Neural progenitor cell (in vitro differentiated cells): ENCODE results near the gene GAP43. TPM values are rescaled to one million over a fixed set of nuclear protein-coding genes. Genes with fewer than 3 reads are reported as not detected.
A peak's percentile ranks its signal among the peaks of the same experiment; 100 is the strongest.

Experiments
- DNase-seq: peaks from one replicate; pipeline ENCODE4 v3.0.0-alpha.2; 2016; ENCODE audit warnings: low spot score
- H2AFZ ChIP-seq: fragments of 200-600 bp; sonication (generic); replicated peaks from 2 replicates; pipeline ENCODE4 v1.6.1; 2016; ENCODE audit warnings: antibody characterized with exemption
- H3F3A ChIP-seq: fragments of 200-600 bp; sonication (generic); 2 replicates; pipeline ENCODE4 v1.6.1; 2016; ENCODE audit warnings: antibody characterized with exemption, low read depth
- H3K27ac ChIP-seq: fragments of 200-600 bp; sonication (generic); 2 replicates; pipeline ENCODE4 v1.5.1; 2016; ENCODE audit warnings: mild to moderate bottlenecking
- H3K27me3 ChIP-seq: fragments of 200-600 bp; sonication (generic); 2 replicates; pipeline ENCODE4 v1.6.1; 2016; ENCODE audit warnings: mild to moderate bottlenecking, moderate library complexity
- H3K36me3 ChIP-seq: fragments of 200-600 bp; sonication (generic); 2 replicates; pipeline ENCODE4 v1.5.1; 2016
- H3K4me1 ChIP-seq: fragments of 200-600 bp; sonication (generic); 2 replicates; pipeline ENCODE4 v1.6.1; 2016; ENCODE audit warnings: mixed run types
- H3K4me2 ChIP-seq: fragments of 200-600 bp; sonication (generic); 2 replicates; pipeline ENCODE4 v1.6.1; 2016
- H3K4me3 ChIP-seq: fragments of 200-600 bp; sonication (generic); 2 replicates; pipeline ENCODE4 v1.5.1; 2016
- H3K79me2 ChIP-seq: fragments of 200-600 bp; sonication (generic); 2 replicates; pipeline ENCODE4 v1.6.1; 2016; ENCODE audit warnings: low read depth
- H3K9ac ChIP-seq: fragments of 200-600 bp; sonication (generic); 2 replicates; pipeline ENCODE4 v1.6.1; 2016
- H3K9me3 ChIP-seq: fragments of 200-600 bp; sonication (generic); 2 replicates; pipeline ENCODE4 v1.5.1; 2016; ENCODE audit warnings: low read depth
- H4K20me1 ChIP-seq: fragments of 200-600 bp; sonication (generic); 2 replicates; pipeline ENCODE4 v1.6.1; 2016; ENCODE audit warnings: low read depth
- H3K27ac Mint-ChIP-seq: 3 replicates; pipeline ENCODE4 v1.8.0; 2021; ENCODE audit warnings: mixed read lengths
- H3K27me3 Mint-ChIP-seq: 2 replicates; pipeline ENCODE4 v1.8.0; 2022; ENCODE audit warnings: low read depth, mild to moderate bottlenecking, inconsistent platforms, moderate library complexity, mixed read lengths; ENCODE audit not compliant: insufficient read depth
- H3K36me3 Mint-ChIP-seq: 3 replicates; pipeline ENCODE4 v1.8.0; 2021; ENCODE audit warnings: mixed read lengths
- H3K4me1 Mint-ChIP-seq: 3 replicates; pipeline ENCODE4 v1.8.0; 2021; ENCODE audit warnings: mixed read lengths
- H3K4me3 Mint-ChIP-seq: 3 replicates; pipeline ENCODE4 v1.8.0; 2021; ENCODE audit warnings: mild to moderate bottlenecking, moderate library complexity, mixed read lengths
- H3K9me3 Mint-ChIP-seq: 3 replicates; pipeline ENCODE4 v1.8.0; 2020; ENCODE audit warnings: mixed read lengths
- EZH2 ChIP-seq: fragments of 200-600 bp; sonication (generic); IDR thresholded peaks from 2 replicates; pipeline ENCODE4 v1.6.1; 2017; ENCODE audit warnings: antibody characterized with exemption, mild to moderate bottlenecking, moderate library complexity
- EZH2phosphoT487 ChIP-seq: fragments of 200-600 bp; sonication (generic); IDR thresholded peaks from 2 replicates; pipeline ENCODE4 v1.6.1; 2017; ENCODE audit warnings: antibody characterized with exemption
- total RNA-seq: library from RNA; depleted of rRNA; stranded (reverse); fragments of >200 nt; gene quantifications from 2 replicates; pipeline ENCODE4 v1.2.3, GENCODE V29; 2015; ENCODE audit warnings: low replicate concordance
- TF ChIP-seq, protein P1 (sequence below): fragments of 200-600 bp; sonication (generic); IDR thresholded peaks from 2 replicates; pipeline ENCODE4 v1.5.1; 2017; ENCODE audit warnings: antibody characterized with exemption, mild to moderate bottlenecking

Gene GAP43
- total RNA-seq, 1 donor from 2014 or later, result 5.0 TPM

DNA sequence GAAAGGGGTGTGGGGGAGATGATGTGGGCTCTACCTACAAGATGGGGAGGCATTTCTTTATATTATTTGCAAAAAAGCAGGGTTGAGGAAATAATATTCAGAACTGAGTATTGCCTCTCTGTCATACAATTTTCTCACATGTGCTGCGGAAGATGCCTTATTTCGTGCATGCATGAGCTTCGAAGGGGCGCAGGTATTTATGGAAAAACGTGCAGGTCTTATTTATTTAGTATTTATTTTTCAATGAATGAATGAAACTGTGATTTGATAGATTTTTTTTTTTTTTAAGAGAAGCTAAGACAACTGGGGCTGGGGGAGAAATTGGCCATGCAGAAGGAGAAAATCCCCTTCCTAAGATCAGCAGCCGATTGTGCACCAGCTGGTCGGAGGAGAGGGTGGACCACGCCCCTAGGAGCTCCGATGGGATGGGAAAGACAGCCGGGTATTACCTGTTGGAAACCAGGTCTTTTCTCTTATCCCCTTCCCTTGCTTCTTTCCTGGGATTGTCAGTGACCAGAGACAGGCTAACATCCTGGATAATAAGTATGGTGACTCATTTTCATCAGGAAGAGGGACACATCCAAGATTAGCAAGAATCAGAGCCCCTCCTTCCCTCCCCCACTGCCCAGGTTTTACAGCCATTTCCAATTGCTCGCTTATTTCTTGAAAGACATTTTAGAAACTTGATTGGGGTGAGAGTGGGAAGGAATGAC lies 875 bp downstream of the GAP43 start:
- Mint-ChIP-seq H3K9me3 (no peaks in the 10 kb centered on the region), H3K27ac (peak overlapping the region; percentile 27), H3K27me3 (no peaks in the 10 kb centered on the region), H3K4me1 (peaks cover 16% of the 10 kb centered on the region), H3K36me3 (no peaks in the 10 kb centered on the region), H3K4me3 (peak overlapping the region; percentile 84)
- H3K4me1 ChIP-seq, result peaks cover 40% of the 10 kb centered on the region
- peak; percentile 58 for DNase-seq
- H2AFZ ChIP-seq, result peak overlapping the region; percentile 93
- no peak for TF ChIP-seq EZH2phosphoT487
- no peaks in the 10 kb centered on the region for H3K79me2 ChIP-seq
- H3K4me2 ChIP-seq, result peak overlapping the region; percentile 96
- no peaks in the 10 kb centered on the region for H3K9me3 ChIP-seq
- peak overlapping the region; percentile 69 for H3K4me3 ChIP-seq
- no peak overlapping the region for H3K27ac ChIP-seq
- no peak overlapping the region for H3K9ac ChIP-seq
- H4K20me1 ChIP-seq, result no peaks in the 10 kb centered on the region
- no peaks in the 10 kb centered on the region for H3K36me3 ChIP-seq
- peaks cover 20% of the 10 kb centered on the region for H3K27me3 ChIP-seq
- H3F3A ChIP-seq, result peaks cover 20% of the 10 kb centered on the region

DNA sequence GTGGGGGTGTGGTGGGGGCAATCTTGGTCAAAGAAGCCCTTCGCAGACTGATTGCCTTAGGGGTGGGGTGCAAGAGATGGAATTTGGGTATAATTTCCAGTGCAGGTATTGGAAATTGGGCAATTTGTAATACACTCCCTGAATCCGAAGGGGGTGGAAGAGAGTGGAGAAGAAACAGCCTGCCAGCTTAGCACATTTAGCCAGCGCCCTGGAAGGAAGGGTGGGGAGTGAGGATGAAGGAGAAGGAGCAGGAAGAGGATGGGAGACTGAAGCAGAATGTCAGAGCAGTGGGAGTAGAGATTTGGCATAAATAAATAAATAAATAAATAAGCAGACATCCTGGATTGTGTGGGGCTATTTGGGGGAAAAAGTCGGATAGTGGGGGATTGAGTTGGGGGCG lies 1.6 kb downstream of the GAP43 start:
- Histone ChIP-seq H4K20me1 (no peaks in the 10 kb centered on the region), H3K9ac (no peak overlapping the region), H3K27me3 (peaks cover 20% of the 10 kb centered on the region), H3K4me3 (peak overlapping the region; percentile 69), H3F3A (peaks cover 20% of the 10 kb centered on the region), H3K27ac (no peak overlapping the region), H3K79me2 (no peaks in the 10 kb centered on the region), H3K36me3 (no peaks in the 10 kb centered on the region), H3K9me3 (no peaks in the 10 kb centered on the region), H3K4me2 (peak overlapping the region; percentile 96), H2AFZ (no peak overlapping the region), H3K4me1 (peaks cover 40% of the 10 kb centered on the region)
- H3K27me3 Mint-ChIP-seq, result no peaks in the 10 kb centered on the region
- H3K9me3 Mint-ChIP-seq, result no peaks in the 10 kb centered on the region
- H3K36me3 Mint-ChIP-seq, result no peaks in the 10 kb centered on the region
- H3K4me3 Mint-ChIP-seq, result peak overlapping the region; percentile 84
- peaks cover 16% of the 10 kb centered on the region for H3K4me1 Mint-ChIP-seq
- DNase-seq, result peak; percentile 22
- no peak overlapping the region for H3K27ac Mint-ChIP-seq
- TF ChIP-seq, protein P1, sequence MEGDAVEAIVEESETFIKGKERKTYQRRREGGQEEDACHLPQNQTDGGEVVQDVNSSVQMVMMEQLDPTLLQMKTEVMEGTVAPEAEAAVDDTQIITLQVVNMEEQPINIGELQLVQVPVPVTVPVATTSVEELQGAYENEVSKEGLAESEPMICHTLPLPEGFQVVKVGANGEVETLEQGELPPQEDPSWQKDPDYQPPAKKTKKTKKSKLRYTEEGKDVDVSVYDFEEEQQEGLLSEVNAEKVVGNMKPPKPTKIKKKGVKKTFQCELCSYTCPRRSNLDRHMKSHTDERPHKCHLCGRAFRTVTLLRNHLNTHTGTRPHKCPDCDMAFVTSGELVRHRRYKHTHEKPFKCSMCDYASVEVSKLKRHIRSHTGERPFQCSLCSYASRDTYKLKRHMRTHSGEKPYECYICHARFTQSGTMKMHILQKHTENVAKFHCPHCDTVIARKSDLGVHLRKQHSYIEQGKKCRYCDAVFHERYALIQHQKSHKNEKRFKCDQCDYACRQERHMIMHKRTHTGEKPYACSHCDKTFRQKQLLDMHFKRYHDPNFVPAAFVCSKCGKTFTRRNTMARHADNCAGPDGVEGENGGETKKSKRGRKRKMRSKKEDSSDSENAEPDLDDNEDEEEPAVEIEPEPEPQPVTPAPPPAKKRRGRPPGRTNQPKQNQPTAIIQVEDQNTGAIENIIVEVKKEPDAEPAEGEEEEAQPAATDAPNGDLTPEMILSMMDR, result no peak
- TF ChIP-seq EZH2phosphoT487 (no peak), EZH2 (no peak)

DNA sequence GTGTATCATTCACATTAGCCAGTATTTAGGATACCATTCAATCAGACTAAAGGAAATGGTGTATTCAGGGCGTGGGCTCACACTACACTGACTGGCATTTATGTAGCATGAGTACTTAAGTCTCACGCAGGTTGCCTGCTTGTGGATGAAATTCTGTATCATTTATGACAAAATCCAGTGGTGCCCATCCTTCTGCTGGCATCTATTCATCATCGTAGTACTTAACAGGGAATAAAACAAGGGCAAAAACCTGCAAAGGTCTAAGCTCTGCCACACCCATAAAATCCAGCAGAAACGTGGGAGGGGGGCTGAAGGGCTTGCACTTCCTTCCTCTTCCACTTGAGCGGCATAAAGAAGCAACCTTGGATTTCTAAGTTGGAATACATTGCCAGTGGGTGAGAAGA lies 2.7 kb downstream of the GAP43 start:
- TF ChIP-seq EZH2phosphoT487, result no peak
- TF ChIP-seq, protein P1, result peak; percentile 11
- H3K27ac ChIP-seq, result no peak overlapping the region
- DNase-seq, result no peak

DNA sequence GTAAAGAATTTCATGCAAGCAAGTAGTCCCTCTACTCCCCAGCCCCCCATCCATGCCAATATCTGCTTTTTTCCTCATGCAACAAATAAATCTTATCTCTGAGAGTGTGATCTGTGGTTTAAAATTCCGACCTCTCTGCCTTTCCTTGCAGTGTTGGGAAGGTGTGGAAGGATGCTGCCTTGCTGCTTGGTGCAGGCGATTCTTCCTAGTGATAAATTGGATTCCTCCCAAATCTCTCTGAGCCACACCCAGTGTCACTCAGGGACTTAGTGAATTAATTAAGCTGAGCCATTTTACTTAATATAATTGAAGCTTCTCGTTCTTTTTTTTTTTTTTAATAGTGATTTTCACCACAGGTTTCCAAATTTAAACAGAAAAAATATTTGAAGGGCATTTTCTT lies 3.4 kb downstream of the GAP43 start:
- no peak overlapping the region for H2AFZ ChIP-seq
- TF ChIP-seq, protein P1, result no peak
- no peak for TF ChIP-seq EZH2
- no peak for TF ChIP-seq EZH2phosphoT487
- peak overlapping the region; percentile 51 for H3K4me2 ChIP-seq
- H3K9ac ChIP-seq, result no peak overlapping the region
- Mint-ChIP-seq H3K27me3 (peaks cover 2% of the 10 kb centered on the region), H3K36me3 (peaks cover 6% of the 10 kb centered on the region), H3K4me3 (peak overlapping the region; percentile 66), H3K4me1 (peaks cover 16% of the 10 kb centered on the region), H3K9me3 (no peaks in the 10 kb centered on the region), H3K27ac (peak overlapping the region; percentile 11)
- no peaks in the 10 kb centered on the region for H3K36me3 ChIP-seq
- H4K20me1 ChIP-seq, result no peaks in the 10 kb centered on the region
- H3K4me1 ChIP-seq, result peaks cover 49% of the 10 kb centered on the region
- no peaks in the 10 kb centered on the region for H3K79me2 ChIP-seq
- peaks cover 20% of the 10 kb centered on the region for H3F3A ChIP-seq
- no peak overlapping the region for H3K27ac ChIP-seq
- H3K4me3 ChIP-seq, result peak overlapping the region; percentile 1
- DNase-seq, result peak; percentile 21
- H3K9me3 ChIP-seq, result no peaks in the 10 kb centered on the region
- H3K27me3 ChIP-seq, result peaks cover 20% of the 10 kb centered on the region

More for the DNA sequence above, 2.7 kb downstream of the GAP43 start:
- Histone ChIP-seq H3K9me3 (no peaks in the 10 kb centered on the region), H3K4me2 (no peak overlapping the region), H3K79me2 (no peaks in the 10 kb centered on the region), H2AFZ (no peak overlapping the region), H3K4me1 (peaks cover 47% of the 10 kb centered on the region), H3K9ac (no peak overlapping the region), H3K4me3 (no peak overlapping the region), H3K36me3 (no peaks in the 10 kb centered on the region), H3F3A (peaks cover 20% of the 10 kb centered on the region), H3K27me3 (peaks cover 20% of the 10 kb centered on the region), H4K20me1 (no peaks in the 10 kb centered on the region)
- peaks cover 16% of the 10 kb centered on the region for H3K4me1 Mint-ChIP-seq
- H3K4me3 Mint-ChIP-seq, result peak overlapping the region; percentile 16
- no peak overlapping the region for H3K27ac Mint-ChIP-seq
- H3K36me3 Mint-ChIP-seq, result peaks cover 3% of the 10 kb centered on the region
- no peaks in the 10 kb centered on the region for H3K9me3 Mint-ChIP-seq
- no peaks in the 10 kb centered on the region for H3K27me3 Mint-ChIP-seq
